Dendritic cell treated with granulocyte-macrophage colony-stimulating factor and Interleukin-4, amounts not matched to agents 40 ng/mL and 50 ng/mL, for 4 days (primary cell): Measurements from ENCODE around the gene CCDC51.
"Not testable (repeated sequence)": the region's sequence is repeated elsewhere in the genome, so short reads cannot be mapped to it uniquely, and the experiment has no call there.

Source experiments
- H3K27ac Mint-ChIP-seq: one replicate; pipeline ENCODE4 v1.8.0; 2022; ENCODE audit warnings: mild to moderate bottlenecking, mixed read lengths
- H3K27me3 Mint-ChIP-seq: one replicate; pipeline ENCODE4 v1.8.0; 2022; ENCODE audit warnings: mild to moderate bottlenecking, mixed read lengths
- H3K36me3 Mint-ChIP-seq: one replicate; pipeline ENCODE4 v1.8.0; 2022; ENCODE audit warnings: low read depth, mixed read lengths
- H3K4me1 Mint-ChIP-seq: one replicate; pipeline ENCODE4 v1.8.0; 2022; ENCODE audit warnings: low read depth, mixed read lengths
- H3K4me3 Mint-ChIP-seq: one replicate; pipeline ENCODE4 v1.8.0; 2022; ENCODE audit warnings: mild to moderate bottlenecking, moderate library complexity, mixed read lengths
- H3K9me3 Mint-ChIP-seq: one replicate; pipeline ENCODE4 v1.8.0; 2022; ENCODE audit warnings: mixed read lengths
- intact Hi-C: fragments of 100-400 bp; cut with micrococcal nuclease; formaldehyde crosslinking; loops from one replicate; pipeline ENCODE4 v1.15.0; 2022

Gene CCDC51, protein sequence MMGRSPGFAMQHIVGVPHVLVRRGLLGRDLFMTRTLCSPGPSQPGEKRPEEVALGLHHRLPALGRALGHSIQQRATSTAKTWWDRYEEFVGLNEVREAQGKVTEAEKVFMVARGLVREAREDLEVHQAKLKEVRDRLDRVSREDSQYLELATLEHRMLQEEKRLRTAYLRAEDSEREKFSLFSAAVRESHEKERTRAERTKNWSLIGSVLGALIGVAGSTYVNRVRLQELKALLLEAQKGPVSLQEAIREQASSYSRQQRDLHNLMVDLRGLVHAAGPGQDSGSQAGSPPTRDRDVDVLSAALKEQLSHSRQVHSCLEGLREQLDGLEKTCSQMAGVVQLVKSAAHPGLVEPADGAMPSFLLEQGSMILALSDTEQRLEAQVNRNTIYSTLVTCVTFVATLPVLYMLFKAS

DNA sequence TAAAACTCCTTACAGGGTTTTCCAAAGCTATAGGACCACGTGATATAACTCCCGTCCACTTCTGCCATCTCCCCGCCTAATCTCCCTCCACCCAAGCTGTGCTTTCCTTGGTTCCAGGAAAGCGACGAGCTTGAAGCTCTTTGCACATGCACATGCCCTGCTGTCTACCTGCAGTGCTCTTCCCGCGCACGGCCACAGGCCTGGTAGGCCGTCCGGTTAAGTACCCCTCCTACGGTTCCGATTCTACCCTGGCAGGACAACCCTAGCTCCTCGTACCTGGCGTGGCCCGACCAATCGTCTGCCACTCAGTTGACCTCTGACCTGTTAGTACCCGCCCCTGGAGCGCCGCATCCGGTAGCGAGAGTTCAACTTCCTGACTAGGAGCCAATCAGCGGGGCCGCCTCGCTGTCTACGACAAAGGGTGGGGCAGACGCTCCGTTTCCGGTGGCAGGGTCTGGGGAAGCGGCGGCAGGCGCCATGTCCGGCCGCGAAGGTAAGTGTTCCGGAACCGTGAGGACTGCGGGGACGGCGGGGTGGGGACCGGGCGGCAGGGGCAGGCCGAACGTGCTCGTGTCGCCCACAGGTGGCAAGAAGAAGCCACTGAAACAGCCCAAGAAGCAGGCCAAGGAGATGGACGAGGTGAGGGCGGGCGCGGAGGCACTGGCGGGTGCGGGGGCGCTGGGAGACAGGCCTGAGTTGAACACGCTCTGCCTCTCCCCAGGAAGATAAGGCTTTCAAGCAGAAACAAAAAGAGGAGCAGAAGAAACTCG lies at the start of gene CCDC51, which contains the start of gene TMA7:
Gene CCDC51, minus strand, starts transcription at position 300 of the 770 bp plus-strand sequence. CDS start 4,991 bp downstream, outside the sequence.
Gene TMA7, plus strand, starts transcription at position 438 of the 770 bp plus-strand sequence. Its CDS starts 40 bp downstream, at position 478.
- Mint-ChIP-seq H3K36me3 (peaks cover 51% of the 10 kb centered on the region), H3K27ac (peak within 1 kb of the TSS; percentile 86), H3K4me1 (peaks cover 10% of the 10 kb centered on the region), H3K27me3 (no peaks in the 10 kb centered on the region), H3K9me3 (no peaks in the 10 kb centered on the region), H3K4me3 (peak within 1 kb of the TSS; percentile 87)
- intact Hi-C loops, result no loop called here

- H3K4me3 Mint-ChIP-seq, result no peak overlapping the region
- H3K27ac Mint-ChIP-seq, result no peak overlapping the region
- H3K9me3 Mint-ChIP-seq, result no peaks in the 10 kb centered on the region
- H3K36me3 Mint-ChIP-seq, result peaks cover 2% of the 10 kb centered on the region
- no peaks in the 10 kb centered on the region for H3K27me3 Mint-ChIP-seq
- intact Hi-C loops, result no loop called here
- H3K4me1 Mint-ChIP-seq, result no peaks in the 10 kb centered on the region
These were observed 47.0 kb upstream of the CCDC51 start for GRCh38 chr3:48486952-48487351.

DNA sequence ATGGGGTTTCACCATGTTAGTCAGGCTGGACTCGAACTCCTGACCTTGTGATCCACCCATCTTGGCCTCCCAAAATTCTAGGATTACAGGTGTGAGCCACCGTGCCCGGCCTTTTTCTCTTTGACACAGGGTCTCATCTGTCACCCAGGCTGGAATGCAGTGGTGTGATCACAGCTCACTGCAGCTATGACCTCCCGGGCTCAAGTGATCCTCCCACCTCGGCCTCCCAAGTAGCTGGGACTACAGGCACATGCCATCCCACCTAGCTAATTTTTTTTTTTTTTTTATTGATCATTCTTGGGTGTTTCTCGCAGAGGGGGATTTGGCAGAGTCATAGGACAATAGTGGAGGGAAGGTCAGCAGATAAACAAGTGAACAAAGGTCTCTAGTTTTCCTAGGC lies 42.9 kb upstream of the CCDC51 start:
- Mint-ChIP-seq H3K36me3 (peaks cover 16% of the 10 kb centered on the region), H3K4me1 (peaks cover 12% of the 10 kb centered on the region)
- H3K27ac Mint-ChIP-seq, H3K4me3 Mint-ChIP-seq, H3K27me3 Mint-ChIP-seq, intact Hi-C loops, H3K9me3 Mint-ChIP-seq: not testable (repeated sequence)

GRCh38 chr3:48480891-48481290 lies 41.0 kb upstream of the CCDC51 start:
- H3K27ac Mint-ChIP-seq, H3K4me3 Mint-ChIP-seq, H3K27me3 Mint-ChIP-seq, H3K9me3 Mint-ChIP-seq, intact Hi-C loops: not testable (repeated sequence)
- H3K4me1 Mint-ChIP-seq, result peaks cover 17% of the 10 kb centered on the region
- H3K36me3 Mint-ChIP-seq, result peaks cover 19% of the 10 kb centered on the region

- Mint-ChIP-seq H3K36me3 (peaks cover 27% of the 10 kb centered on the region), H3K9me3 (no peaks in the 10 kb centered on the region), H3K4me3 (no peak overlapping the region), H3K27ac (no peak overlapping the region), H3K27me3 (no peaks in the 10 kb centered on the region), H3K4me1 (peaks cover 23% of the 10 kb centered on the region)
- intact Hi-C loops, result no loop called here
These were observed 39.0 kb upstream of the CCDC51 start for GRCh38 chr3:48478626-48479555.

DNA sequence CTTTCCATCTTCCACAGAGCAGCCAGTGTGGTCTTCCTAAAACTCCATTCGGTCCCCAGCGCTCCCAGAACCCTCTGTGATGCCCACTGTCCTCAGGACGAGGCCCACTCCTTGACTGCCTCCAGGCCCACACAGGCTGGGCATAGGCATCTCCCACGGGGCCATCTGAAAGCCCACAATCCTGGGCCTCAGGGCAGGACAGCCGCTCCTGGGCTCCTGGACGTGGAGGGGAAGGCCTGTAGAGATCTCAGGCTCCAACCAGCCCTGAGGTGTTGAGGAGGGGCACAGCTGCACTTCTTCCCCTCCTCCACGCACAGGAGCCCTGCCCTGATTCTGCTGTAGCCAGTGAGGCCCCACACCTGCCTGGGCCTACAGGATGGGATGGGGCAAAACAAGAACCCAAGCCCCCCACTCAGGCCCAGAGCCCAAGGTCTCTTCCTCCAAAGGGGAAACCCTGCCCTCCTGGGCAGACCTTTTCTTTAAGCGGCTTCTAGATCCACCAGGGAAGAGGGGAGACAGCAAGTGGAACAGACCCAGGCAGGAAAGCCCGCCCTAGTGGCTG lies 38.1 kb upstream of the CCDC51 start:
- H3K4me1 Mint-ChIP-seq, result peaks cover 29% of the 10 kb centered on the region
- peaks cover 28% of the 10 kb centered on the region for H3K36me3 Mint-ChIP-seq

GRCh38 chr3:48476426-48477053 lies 36.6 kb upstream of the CCDC51 start:
- H3K9me3 Mint-ChIP-seq, result no peaks in the 10 kb centered on the region
- no peak overlapping the region for H3K27ac Mint-ChIP-seq
- peaks cover 30% of the 10 kb centered on the region for H3K4me1 Mint-ChIP-seq
- H3K27me3 Mint-ChIP-seq, result no peaks in the 10 kb centered on the region
- no peak overlapping the region for H3K4me3 Mint-ChIP-seq
- intact Hi-C loops, result no loop called here
- peaks cover 28% of the 10 kb centered on the region for H3K36me3 Mint-ChIP-seq

More for the DNA sequence above, 38.1 kb upstream of the CCDC51 start:
- Mint-ChIP-seq H3K4me3 (no peak overlapping the region), H3K9me3 (no peaks in the 10 kb centered on the region), H3K27me3 (no peaks in the 10 kb centered on the region), H3K27ac (no peak overlapping the region)
- intact Hi-C loops, result no loop called here

GRCh38 chr3:48475188-48475587 lies 35.3 kb upstream of the CCDC51 start:
- Mint-ChIP-seq H3K27me3 (no peaks in the 10 kb centered on the region), H3K36me3 (peaks cover 36% of the 10 kb centered on the region), H3K9me3 (no peaks in the 10 kb centered on the region), H3K4me1 (peaks cover 40% of the 10 kb centered on the region), H3K4me3 (no peak overlapping the region), H3K27ac (peak overlapping the region; percentile 28)
- intact Hi-C loops, result no loop called here

DNA sequence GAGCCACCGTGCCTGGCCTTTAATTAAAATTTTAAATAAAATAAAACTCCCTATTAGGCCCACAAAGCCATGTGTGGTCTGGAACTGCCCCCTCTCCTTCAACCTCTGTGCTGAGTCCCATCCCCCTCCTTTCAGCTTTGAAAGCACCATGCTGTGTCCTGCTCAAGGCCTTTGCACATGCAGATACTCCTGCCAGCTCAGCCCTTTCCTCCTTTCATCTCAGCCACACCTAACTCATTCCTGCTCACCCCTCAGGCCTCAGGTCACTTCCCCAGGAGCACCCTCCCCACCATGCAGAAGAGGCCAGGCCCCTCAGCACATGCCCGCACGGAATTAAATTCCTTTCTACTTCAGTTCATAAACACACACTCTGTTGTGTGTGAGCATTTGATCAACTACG lies 34.7 kb upstream of the CCDC51 start:
- Mint-ChIP-seq H3K4me1 (peaks cover 46% of the 10 kb centered on the region), H3K27ac (peak overlapping the region; percentile 28), H3K36me3 (peaks cover 42% of the 10 kb centered on the region), H3K27me3 (no peaks in the 10 kb centered on the region), H3K4me3 (no peak overlapping the region), H3K9me3 (no peaks in the 10 kb centered on the region)
- intact Hi-C loops, result no loop called here

- Mint-ChIP-seq H3K4me1 (peaks cover 48% of the 10 kb centered on the region), H3K36me3 (peaks cover 47% of the 10 kb centered on the region)
- H3K27me3 Mint-ChIP-seq, H3K9me3 Mint-ChIP-seq, H3K4me3 Mint-ChIP-seq, H3K27ac Mint-ChIP-seq, intact Hi-C loops: not testable (repeated sequence)
These were observed 34.1 kb upstream of the CCDC51 start for GRCh38 chr3:48474031-48474430.

GRCh38 chr3:48473617-48473952 lies 33.7 kb upstream of the CCDC51 start:
- peaks cover 48% of the 10 kb centered on the region for H3K36me3 Mint-ChIP-seq
- H3K27ac Mint-ChIP-seq, result peak overlapping the region; percentile 100
- peak overlapping the region; percentile 90 for H3K4me3 Mint-ChIP-seq
- intact Hi-C loops, result loop anchor here (1.0 kb wide), 1 partner anchor 8 kb away; no protein-coding TSS in a partner anchor
- peaks cover 48% of the 10 kb centered on the region for H3K4me1 Mint-ChIP-seq
- no peaks in the 10 kb centered on the region for H3K9me3 Mint-ChIP-seq
- H3K27me3 Mint-ChIP-seq, result no peaks in the 10 kb centered on the region

DNA sequence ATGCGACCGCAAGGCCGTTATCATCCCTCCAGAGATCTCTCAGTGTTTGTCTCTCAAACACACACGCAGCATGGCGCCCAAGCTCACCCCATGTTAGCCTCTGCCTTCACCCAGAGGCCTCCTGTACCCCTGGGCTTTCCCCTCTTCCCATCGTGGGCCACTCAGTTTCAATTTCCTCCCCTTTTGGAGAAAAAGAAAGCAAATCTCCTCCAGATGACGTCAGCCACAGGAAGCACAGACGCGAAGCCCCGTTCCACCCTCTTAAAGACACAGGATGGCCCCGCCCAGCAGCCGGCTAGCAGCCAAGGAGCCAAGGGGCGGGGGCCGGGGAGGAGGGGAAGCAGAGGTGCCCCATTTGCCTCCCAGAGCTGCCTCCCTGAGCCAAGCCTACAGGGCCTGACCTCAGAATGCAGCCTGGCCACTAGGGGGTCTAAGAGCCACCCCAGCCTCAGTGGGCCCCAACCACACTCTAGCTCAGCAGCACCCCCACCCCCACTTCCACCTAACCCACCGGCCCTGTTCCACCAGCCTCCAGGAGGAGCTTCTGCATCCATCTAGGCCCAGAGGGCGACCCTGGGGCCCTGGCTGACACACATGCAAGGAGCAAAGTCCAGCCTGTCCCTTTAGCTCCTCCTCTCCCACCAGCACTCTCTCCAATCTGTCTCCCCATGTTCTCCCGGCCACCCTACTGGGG lies 33.2 kb upstream of the CCDC51 start:
- H3K9me3 Mint-ChIP-seq, result no peaks in the 10 kb centered on the region
- H3K27me3 Mint-ChIP-seq, result no peaks in the 10 kb centered on the region
- intact Hi-C loops, result loop anchor here (1.0 kb wide), 1 partner anchor 8 kb away; no protein-coding TSS in a partner anchor
- peak overlapping the region; percentile 90 for H3K4me3 Mint-ChIP-seq
- H3K4me1 Mint-ChIP-seq, result peaks cover 52% of the 10 kb centered on the region
- H3K27ac Mint-ChIP-seq, result peak overlapping the region; percentile 100
- H3K36me3 Mint-ChIP-seq, result peaks cover 51% of the 10 kb centered on the region

GRCh38 chr3:48472673-48472922 lies 32.7 kb upstream of the CCDC51 start:
- no peaks in the 10 kb centered on the region for H3K9me3 Mint-ChIP-seq
- H3K4me1 Mint-ChIP-seq, result peaks cover 52% of the 10 kb centered on the region
- no peaks in the 10 kb centered on the region for H3K27me3 Mint-ChIP-seq
- intact Hi-C loops, result no loop called here
- H3K27ac Mint-ChIP-seq, result peak overlapping the region; percentile 100
- H3K36me3 Mint-ChIP-seq, result peaks cover 51% of the 10 kb centered on the region
- peak overlapping the region; percentile 90 for H3K4me3 Mint-ChIP-seq
